Neuronal stem cell (in vitro differentiated cells): ENCODE results near the gene BFSP1.
A peak's percentile ranks its signal among the peaks of the same experiment; 100 is the strongest.

Source experiments
- DNase-seq: peaks from one replicate; pipeline ENCODE4 v3.0.0-alpha.2; 2013; ENCODE audit warnings: low spot score
- H2AFZ ChIP-seq: one replicate; pipeline ENCODE4 v1.6.1; 2013; ENCODE audit warnings: mild to moderate bottlenecking, low read length, inconsistent platforms
- H2AK5ac ChIP-seq: 2 replicates; pipeline ENCODE4 v1.6.1; 2013; ENCODE audit warnings: low read depth, mild to moderate bottlenecking, inconsistent platforms, low read length, moderate library complexity, mixed read lengths
- H2BK120ac ChIP-seq: 2 replicates; pipeline ENCODE4 v1.6.1; 2013; ENCODE audit warnings: low read depth, mild to moderate bottlenecking, inconsistent platforms, low read length, moderate library complexity, mixed read lengths
- H2BK12ac ChIP-seq: one replicate; pipeline ENCODE4 v1.6.1; 2013; ENCODE audit warnings: low read length, inconsistent platforms
- H2BK15ac ChIP-seq: 2 replicates; pipeline ENCODE4 v1.6.1; 2013; ENCODE audit warnings: mild to moderate bottlenecking, low read length, inconsistent platforms, mixed read lengths
- H2BK5ac ChIP-seq: one replicate; pipeline ENCODE4 v1.6.1; 2013; ENCODE audit warnings: inconsistent platforms, mild to moderate bottlenecking, low read length, moderate library complexity
- H3K14ac ChIP-seq: one replicate; pipeline ENCODE4 v1.6.1; 2013; ENCODE audit warnings: low read length, inconsistent platforms
- H3K18ac ChIP-seq: 2 replicates; pipeline ENCODE4 v1.6.1; 2013; ENCODE audit warnings: low read length, inconsistent platforms
- H3K23ac ChIP-seq: 2 replicates; pipeline ENCODE4 v1.6.1; 2013; ENCODE audit warnings: low read depth, mild to moderate bottlenecking, mixed read lengths, low read length, inconsistent platforms; ENCODE audit not compliant: poor library complexity
- H3K27ac ChIP-seq: replicated peaks from 3 replicates; pipeline ENCODE4 v1.5.1; 2013; ENCODE audit warnings: low read length, inconsistent platforms
- H3K27me3 ChIP-seq, 3 experiments: 2 replicates each; pipeline ENCODE4 v1.6.1; 2013; ENCODE audit warnings: low read length in 3 of 3, mild to moderate bottlenecking in 2 of 3, inconsistent platforms in 1 of 3, low read depth in 1 of 3, mixed read lengths in 1 of 3, moderate library complexity in 1 of 3; ENCODE audit not compliant: control insufficient read depth in 3 of 3, insufficient read depth in 3 of 3
- H3K36me3 ChIP-seq, 2 donors: replicated peaks in 1 of 2; 2 replicates each; pipeline ENCODE4 v1.6.1; 2013; ENCODE audit warnings: low read length in 2 of 2; ENCODE audit not compliant: control insufficient read depth in 2 of 2, insufficient read depth in 2 of 2
- H3K4ac ChIP-seq: 2 replicates; pipeline ENCODE4 v1.6.1; 2013; ENCODE audit warnings: inconsistent platforms, mild to moderate bottlenecking, low read length, moderate library complexity
- H3K4me1 ChIP-seq, 2 donors: 1 replicate in 1 of 2; 2 replicates in 1 of 2; pipeline ENCODE4 v1.6.1; 2013; ENCODE audit warnings: low read length in 2 of 2, low read depth in 1 of 2; ENCODE audit not compliant: control insufficient read depth in 2 of 2, insufficient read depth in 1 of 2
- H3K4me2 ChIP-seq: one replicate; pipeline ENCODE4 v1.6.1; 2013; ENCODE audit warnings: mild to moderate bottlenecking, low read length, inconsistent platforms; ENCODE audit not compliant: insufficient read depth, poor library complexity, severe bottlenecking
- H3K4me3 ChIP-seq, 2 donors: 2 replicates each; pipeline ENCODE4 v1.5.1; 2013; ENCODE audit warnings: low read length in 2 of 2, mild to moderate bottlenecking in 2 of 2, inconsistent platforms in 1 of 2, moderate library complexity in 1 of 2
- H3K79me1 ChIP-seq: one replicate; pipeline ENCODE4 v1.6.1; 2013; ENCODE audit warnings: low read depth, mild to moderate bottlenecking, inconsistent platforms, low read length, moderate library complexity
- H3K9ac ChIP-seq: one replicate; pipeline ENCODE4 v1.6.1; 2013; ENCODE audit warnings: mild to moderate bottlenecking, low read depth, low read length, inconsistent platforms; ENCODE audit not compliant: poor library complexity
- H3K9me3 ChIP-seq, 2 donors: replicated peaks in 1 of 2; 2 replicates each; pipeline versions ENCODE3 to v1.6.1; 2013; ENCODE audit warnings: low read length in 2 of 2, mild to moderate bottlenecking in 2 of 2, inconsistent platforms in 1 of 2, low read depth in 1 of 2, mixed read lengths in 1 of 2, moderate library complexity in 1 of 2; ENCODE audit not compliant: control insufficient read depth in 2 of 2, insufficient read depth in 1 of 2
- H4K8ac ChIP-seq: one replicate; pipeline ENCODE4 v1.6.1; 2013; ENCODE audit warnings: low read depth, mild to moderate bottlenecking, inconsistent platforms, low read length, moderate library complexity
- H4K91ac ChIP-seq: one replicate; pipeline ENCODE4 v1.6.1; 2013; ENCODE audit warnings: low read length, low read depth, mild to moderate bottlenecking, inconsistent platforms; ENCODE audit not compliant: poor library complexity
- WGBS, 2 donors: extraction: QIAGEN DNeasy Blood & Tissue Kit; methylation state at CpG; one replicate each; pipeline ENCODE4 v1.1.7; 2013; ENCODE audit warnings: missing lambda C conversion rate in 2 of 2, mixed read lengths in 1 of 2; ENCODE audit not compliant: insufficient read length in 2 of 2, insufficient replicate concordance in 1 of 2; ENCODE audit errors: extremely low coverage in 2 of 2; 5-methylcytosine and 5-hydroxymethylcytosine counted together

BFSP1 gene

GRCh38 chr20:17499041-17499440, 32.1 kb downstream of the BFSP1 start:
- no peaks in the 10 kb centered on the region for H3K36me3 ChIP-seq
- no peaks in the 10 kb centered on the region for H3K79me1 ChIP-seq
- H3K14ac ChIP-seq, result no peak overlapping the region
- H2BK120ac ChIP-seq, result no peak overlapping the region
- no CpG with 5 or more reads among the region's 5 CpGs for WGBS, 2 donors
- no peaks in the 10 kb centered on the region for H3K9me3 ChIP-seq
- H4K8ac ChIP-seq, result no peak overlapping the region
- H2BK12ac ChIP-seq, result no peak overlapping the region
- no peak for DNase-seq
- H3K9ac ChIP-seq, result no peak overlapping the region
- no peak overlapping the region for H3K4me2 ChIP-seq
- no peak overlapping the region for H4K91ac ChIP-seq
- no peak overlapping the region for H3K23ac ChIP-seq
- no peak overlapping the region for H2AFZ ChIP-seq
- H2AK5ac ChIP-seq, result no peak overlapping the region
- H3K18ac ChIP-seq, result no peak overlapping the region
- no peak overlapping the region for H2BK15ac ChIP-seq
- peaks cover 0 to 36% (median 2%) of the 10 kb centered on the region in 3 experiments for H3K27me3 ChIP-seq
- H3K4me3 ChIP-seq, result no peak overlapping the region
- peaks cover 0 to 1% of the 10 kb centered on the region in 2 donors for H3K4me1 ChIP-seq
- H2BK5ac ChIP-seq, result no peak overlapping the region
- H3K27ac ChIP-seq, result no peak overlapping the region
- no peak overlapping the region for H3K4ac ChIP-seq

GRCh38 chr20:17498641-17499040, 32.5 kb downstream of the BFSP1 start:
- peaks cover 0 to 32% (median 2%) of the 10 kb centered on the region in 3 experiments for H3K27me3 ChIP-seq
- H3K18ac ChIP-seq, result no peak overlapping the region
- no peak overlapping the region for H2BK120ac ChIP-seq
- no peaks in the 10 kb centered on the region for H3K79me1 ChIP-seq
- no CpG with 5 or more reads among the region's 13 CpGs for WGBS, 2 donors
- no peak overlapping the region for H3K14ac ChIP-seq
- no peak overlapping the region for H2BK5ac ChIP-seq
- no peak overlapping the region for H3K4me2 ChIP-seq
- H2BK15ac ChIP-seq, result no peak overlapping the region
- no peak overlapping the region for H3K4ac ChIP-seq
- no peak for DNase-seq
- peak overlapping the region; percentile 17 for H2AK5ac ChIP-seq
- H3K9me3 ChIP-seq, result no peaks in the 10 kb centered on the region
- H3K9ac ChIP-seq, result no peak overlapping the region
- no peak overlapping the region for H3K23ac ChIP-seq
- H3K36me3 ChIP-seq, result no peaks in the 10 kb centered on the region
- H3K27ac ChIP-seq, result no peak overlapping the region
- no peak overlapping the region for H4K91ac ChIP-seq
- H3K4me3 ChIP-seq, result no peak overlapping the region
- H2BK12ac ChIP-seq, result no peak overlapping the region
- no peak overlapping the region for H2AFZ ChIP-seq
- peaks cover 0 to 1% of the 10 kb centered on the region in 2 donors for H3K4me1 ChIP-seq
- no peak overlapping the region for H4K8ac ChIP-seq

- Histone ChIP-seq H3K27me3 (peaks cover 0 to 28% (median 2%) of the 10 kb centered on the region in 3 experiments), H3K4ac (no peak overlapping the region), H3K27ac (no peak overlapping the region), H2AFZ (no peak overlapping the region), H3K4me2 (no peak overlapping the region), H3K23ac (no peak overlapping the region), H3K9ac (no peak overlapping the region), H4K8ac (no peak overlapping the region), H2BK15ac (no peak overlapping the region), H2BK5ac (no peak overlapping the region), H4K91ac (no peak overlapping the region), H3K9me3 (no peaks in the 10 kb centered on the region), H2AK5ac (peak overlapping the region; percentile 17), H3K4me1 (peaks cover 0 to 1% of the 10 kb centered on the region in 2 donors), H3K79me1 (no peaks in the 10 kb centered on the region), H3K14ac (no peak overlapping the region), H3K4me3 (no peak overlapping the region), H3K18ac (no peak overlapping the region), H2BK120ac (no peak overlapping the region), H3K36me3 (no peaks in the 10 kb centered on the region), H2BK12ac (no peak overlapping the region)
- DNase-seq, result no peak
- WGBS, 2 donors, result no CpG with 5 or more reads among the region's 11 CpGs
These were observed 33.2 kb downstream of the BFSP1 start for GRCh38 chr20:17497821-17498580.

- H3K4me1 ChIP-seq, result no peaks in the 10 kb centered on the region
- no peaks in the 10 kb centered on the region for H3K36me3 ChIP-seq
- no peak overlapping the region for H3K18ac ChIP-seq
- H2BK120ac ChIP-seq, result no peak overlapping the region
- H3K14ac ChIP-seq, result no peak overlapping the region
- no peak overlapping the region for H3K4ac ChIP-seq
- H3K79me1 ChIP-seq, result no peaks in the 10 kb centered on the region
- H2BK5ac ChIP-seq, result no peak overlapping the region
- no peak overlapping the region for H3K27ac ChIP-seq
- no peak overlapping the region for H3K9ac ChIP-seq
- H3K23ac ChIP-seq, result no peak overlapping the region
- H3K4me2 ChIP-seq, result no peak overlapping the region
- no peak overlapping the region for H4K8ac ChIP-seq
- H4K91ac ChIP-seq, result no peak overlapping the region
- no peak overlapping the region for H2AK5ac ChIP-seq
- H3K4me3 ChIP-seq, result no peak overlapping the region
- H3K27me3 ChIP-seq, result peaks cover 0 to 26% (median 0%) of the 10 kb centered on the region in 3 experiments
- no peak overlapping the region for H2BK15ac ChIP-seq
- H2AFZ ChIP-seq, result no peak overlapping the region
- no peaks in the 10 kb centered on the region for H3K9me3 ChIP-seq
- no peak overlapping the region for H2BK12ac ChIP-seq
- WGBS, 2 donors, result no CpG with 5 or more reads among the region's 9 CpGs
- DNase-seq, result no peak
These were observed 35.4 kb downstream of the BFSP1 start for GRCh38 chr20:17495826-17496225.
